Activated effector memory CD4-positive, alpha-beta T cell treated with Interleukin-2 at 50 U/mL for 16 hours (primary cell): ENCODE measurements around the gene C17orf50.

ENCODE experiments used
- DNase-seq: peaks from one replicate; pipeline ENCODE4 v3.0.0-alpha.2; 2020

Gene C17orf50

DNA sequence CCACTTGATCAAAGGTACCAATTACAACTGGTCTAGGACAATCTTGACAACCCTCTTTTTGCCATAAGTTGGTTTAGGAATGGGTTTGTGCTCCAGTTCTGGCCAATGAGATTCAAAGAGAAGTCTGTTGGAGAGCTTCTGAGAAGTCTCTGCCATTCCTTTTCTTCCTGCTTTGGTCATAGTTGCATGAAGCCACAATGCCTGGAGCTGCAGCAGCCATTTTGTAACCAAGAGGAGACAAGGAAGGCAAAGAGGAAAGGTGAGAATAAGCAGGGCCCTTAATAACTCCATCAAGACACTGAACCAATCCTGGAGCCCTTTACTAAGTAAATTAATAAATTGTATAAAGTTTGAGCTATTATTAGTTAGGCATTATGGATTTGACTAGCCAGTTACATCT, 3.4 kb upstream of the C17orf50 start:
- no peak for DNase-seq

DNA sequence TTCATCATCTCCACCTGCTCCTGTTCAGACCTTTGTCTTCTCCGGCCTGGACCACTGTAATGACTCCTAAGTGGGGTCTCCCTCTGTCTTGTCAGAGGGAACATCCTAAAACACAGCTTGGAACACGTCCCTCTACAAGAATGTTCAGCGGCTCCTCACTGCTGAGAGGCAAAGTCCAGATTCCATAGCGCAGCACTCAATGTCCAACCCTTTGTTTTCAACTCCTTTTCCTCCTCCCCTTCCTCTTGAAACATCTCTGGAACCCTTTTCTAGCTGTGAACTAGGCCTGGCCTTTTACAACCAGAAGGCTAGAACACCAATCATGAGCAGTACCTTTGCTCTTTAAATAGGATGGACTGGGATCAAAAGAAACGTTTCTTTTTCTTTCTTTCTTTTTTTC, 914 bp downstream of the C17orf50 start:
- DNase-seq: no peak

DNA sequence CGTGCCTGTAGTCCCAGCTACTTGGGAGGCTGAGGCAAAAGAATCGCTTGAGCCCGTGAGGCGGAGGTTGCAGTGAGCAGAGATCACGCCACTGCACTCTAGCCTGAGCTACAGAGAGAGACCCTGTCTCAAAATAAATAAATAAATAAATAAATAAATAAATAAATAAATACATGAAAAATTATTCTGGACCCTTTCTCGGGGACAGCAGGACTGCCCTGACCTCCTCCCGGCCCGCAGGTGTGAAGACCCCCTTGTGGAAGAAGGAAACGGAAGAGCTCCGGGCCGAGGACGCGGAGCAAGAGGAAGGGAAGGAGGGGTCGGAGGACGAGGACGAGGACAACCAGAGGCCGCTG, 3.1 kb downstream of the C17orf50 start:
- no peak for DNase-seq

DNA sequence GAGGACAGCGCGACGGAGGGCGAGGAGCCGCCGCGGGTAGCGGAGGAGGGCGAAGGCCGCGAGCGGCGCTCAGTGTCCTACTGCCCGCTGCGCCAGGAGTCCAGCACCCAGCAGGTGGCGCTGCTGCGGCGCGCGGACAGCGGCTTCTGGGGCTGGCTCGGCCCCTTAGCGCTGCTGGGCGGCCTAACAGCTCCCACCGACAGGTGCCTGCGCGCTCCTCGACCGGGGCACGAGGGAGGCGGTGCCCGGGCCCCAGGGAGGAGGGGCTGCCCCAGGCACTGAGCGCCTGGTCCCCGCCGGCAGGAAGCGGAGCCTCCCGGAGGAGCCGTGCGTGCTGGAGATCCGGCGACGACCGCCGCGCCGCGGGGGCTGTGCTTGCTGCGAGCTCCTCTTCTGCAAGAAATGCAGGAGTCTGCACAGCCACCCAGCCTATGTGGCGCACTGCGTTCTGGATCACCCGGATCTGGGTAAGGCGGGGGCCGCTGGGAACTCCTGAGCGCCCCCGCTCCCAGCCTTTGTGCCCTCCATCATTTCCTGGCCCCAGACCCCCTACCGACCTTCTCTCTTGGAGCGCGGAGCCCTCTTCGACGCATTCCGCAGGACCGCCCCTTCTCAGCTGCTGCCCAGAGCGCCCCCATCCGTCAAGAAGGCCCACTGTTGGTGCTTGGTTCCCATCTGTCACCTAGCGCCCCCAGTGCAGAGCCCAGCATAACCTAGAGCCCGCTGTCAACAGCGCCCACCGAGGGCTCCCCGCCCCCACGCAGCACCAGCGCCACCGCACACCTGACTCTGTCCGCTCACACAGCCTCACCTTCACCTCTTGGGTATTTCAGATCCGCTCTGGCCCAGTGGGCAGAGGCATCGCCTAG, 3.7 kb downstream of the C17orf50 start:
- DNase-seq: peak; percentile 79

DNA sequence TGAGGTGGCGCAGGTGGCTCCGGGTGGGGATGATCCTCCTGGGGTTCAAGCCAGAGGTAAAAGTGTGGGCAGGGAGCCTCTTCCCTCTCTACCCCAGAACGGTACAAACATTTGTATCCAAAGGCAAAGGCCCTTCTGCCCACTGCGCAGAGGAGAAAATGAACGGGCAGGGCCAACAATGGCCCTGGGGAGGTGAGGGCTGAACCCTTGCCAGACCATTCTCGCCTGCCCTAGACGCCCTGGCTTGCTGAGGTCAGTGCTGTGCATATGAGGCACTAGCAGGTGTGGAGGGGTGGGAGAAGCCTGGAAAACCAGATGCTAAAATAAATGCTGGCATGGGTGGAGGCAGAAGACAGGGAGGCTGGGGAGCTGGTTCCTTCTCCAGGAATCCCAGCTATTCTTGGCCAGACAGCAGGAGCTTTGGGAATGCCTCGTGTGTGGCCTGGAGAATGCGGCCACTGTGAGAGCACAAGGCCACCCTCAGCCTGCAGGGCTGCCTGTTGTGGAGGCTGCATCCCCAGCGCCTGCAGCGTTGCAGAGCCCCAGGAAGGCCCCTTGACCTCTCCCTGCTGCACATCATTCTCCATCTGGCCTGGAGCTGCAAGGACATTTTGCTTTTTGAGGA, 4.5 kb downstream of the C17orf50 start:
- no peak for DNase-seq

DNA sequence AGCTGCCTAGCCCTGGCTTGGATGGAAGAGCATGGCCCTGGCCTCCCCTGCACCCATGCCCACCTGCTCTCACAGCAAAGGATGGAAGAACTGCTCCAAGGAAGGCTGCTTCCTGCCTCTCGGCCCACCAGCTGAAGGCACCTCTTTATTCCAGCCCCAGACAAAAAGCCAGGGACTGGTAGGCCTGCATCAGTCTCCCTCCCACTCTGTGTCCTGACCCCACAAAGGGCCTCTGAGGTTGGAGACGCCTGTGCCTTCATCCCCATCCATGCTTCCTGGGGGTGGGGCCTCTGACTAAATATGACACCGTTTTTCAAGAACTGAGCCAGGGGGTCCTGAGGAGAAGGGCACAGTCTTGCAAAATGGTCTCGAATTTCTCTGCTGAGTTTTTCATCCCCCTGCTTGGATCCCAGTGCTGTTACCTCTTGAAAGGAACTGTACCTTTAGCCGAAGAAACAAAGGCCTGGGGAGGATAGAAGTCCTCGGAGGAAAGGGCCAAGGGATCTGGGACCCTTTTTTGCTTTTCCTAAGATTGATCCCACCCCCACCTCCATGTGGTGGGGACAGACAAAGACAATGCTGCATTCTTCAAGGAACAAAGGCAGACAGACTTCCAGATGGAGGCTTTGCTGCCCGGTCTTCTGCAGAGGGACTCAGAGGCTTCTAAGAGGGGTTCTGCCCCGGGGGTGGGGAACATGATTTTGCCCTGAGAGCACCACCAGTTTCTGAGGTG, 5.2 kb downstream of the C17orf50 start:
- no peak for DNase-seq

DNA sequence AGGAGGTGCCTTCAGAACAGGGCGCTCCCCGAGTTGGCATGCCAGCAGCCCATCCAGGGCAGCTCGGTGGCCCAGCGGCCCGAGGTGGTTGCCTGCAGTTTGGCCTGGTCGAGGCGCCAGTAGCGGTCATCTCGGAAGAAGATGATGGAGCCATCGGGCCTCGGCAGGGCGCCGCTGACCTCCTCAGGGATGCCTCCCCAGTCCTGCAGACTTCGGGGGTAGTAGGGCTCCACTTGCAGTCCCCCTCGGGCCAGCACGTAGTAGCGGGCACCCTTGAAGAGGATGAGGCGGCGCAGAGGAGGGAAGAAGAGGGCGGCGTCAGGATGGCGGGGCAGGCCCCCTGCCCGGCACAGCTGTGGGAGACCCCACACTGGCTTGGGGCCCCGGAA, 5.8 kb downstream of the C17orf50 start:
- DNase-seq: no peak

DNA sequence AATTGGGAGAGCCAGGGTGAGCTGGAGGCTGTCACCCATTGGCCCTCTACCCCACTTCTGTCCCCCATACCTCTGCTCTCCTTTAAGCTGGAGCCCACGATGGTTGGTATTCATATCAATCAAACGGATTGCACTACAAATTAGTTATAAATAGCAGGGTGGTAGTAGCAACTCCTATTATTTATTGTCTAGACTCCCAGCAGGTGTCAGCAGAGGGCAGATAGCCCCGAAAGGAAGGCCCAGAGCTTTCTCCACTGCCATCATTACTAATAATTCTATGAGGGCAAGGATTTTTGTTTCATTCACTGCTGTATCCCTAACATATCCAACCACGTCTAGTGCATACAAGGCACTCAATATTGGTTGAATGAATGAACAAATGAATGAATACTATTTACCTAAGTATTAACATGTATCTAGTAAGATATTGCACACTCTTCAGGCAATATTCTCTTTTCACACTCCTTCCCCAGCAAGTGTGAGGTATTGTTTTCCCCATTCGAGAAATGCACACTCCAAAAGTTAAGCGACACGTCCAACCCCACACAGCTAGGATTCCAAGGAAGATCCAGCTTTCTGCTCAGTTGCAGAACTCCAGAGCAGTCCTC, 6.3 kb downstream of the C17orf50 start:
- no peak for DNase-seq

DNA sequence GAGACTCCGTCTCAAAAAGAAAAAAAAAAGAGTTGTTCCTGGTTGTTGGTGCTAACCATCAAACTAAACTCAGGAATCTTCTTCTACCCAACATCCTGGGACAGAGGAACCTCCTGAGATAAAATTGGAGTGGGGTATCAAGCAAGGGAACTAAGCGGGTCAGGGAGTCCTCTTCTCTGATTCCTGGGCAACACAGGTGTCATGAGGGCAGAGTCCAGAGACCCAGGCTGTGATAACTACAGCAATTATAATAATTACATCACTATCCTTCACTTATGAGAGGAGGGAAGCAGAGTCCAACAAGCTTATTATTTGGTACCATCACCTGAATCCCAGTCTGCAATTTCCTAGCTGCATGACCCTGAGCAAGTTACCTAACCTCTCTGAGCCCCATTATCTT, 8.1 kb downstream of the C17orf50 start:
- DNase-seq: no peak

DNA sequence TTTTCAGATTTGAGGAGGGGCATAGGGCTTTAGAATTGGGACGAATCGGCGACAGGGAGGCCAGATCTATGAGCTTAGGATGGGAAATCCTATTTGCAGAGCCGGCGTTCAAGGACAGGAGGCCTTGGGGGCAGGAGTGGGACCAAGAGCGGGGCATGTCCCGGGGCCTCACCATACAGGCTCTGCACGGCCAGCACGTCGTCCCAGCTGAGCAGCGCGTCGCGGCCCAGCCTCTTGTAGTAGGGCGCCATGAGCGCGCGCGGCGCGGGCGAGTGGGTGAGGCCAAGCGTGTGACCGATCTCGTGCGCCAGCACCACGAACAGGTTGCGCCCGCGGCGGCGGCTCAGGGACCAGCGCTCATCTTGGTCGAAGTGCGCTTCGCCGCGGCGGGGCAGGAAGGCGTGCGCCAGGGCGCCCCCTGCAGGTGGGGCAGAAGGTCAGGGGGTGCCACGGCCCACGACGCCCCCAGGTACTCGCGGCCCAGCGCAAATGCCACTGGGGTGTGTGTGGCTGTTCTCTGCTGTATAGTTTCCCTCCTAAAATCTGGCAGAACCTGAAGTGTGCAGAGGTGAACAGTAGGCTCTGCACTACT, 9.3 kb downstream of the C17orf50 start:
- DNase-seq: no peak

DNA sequence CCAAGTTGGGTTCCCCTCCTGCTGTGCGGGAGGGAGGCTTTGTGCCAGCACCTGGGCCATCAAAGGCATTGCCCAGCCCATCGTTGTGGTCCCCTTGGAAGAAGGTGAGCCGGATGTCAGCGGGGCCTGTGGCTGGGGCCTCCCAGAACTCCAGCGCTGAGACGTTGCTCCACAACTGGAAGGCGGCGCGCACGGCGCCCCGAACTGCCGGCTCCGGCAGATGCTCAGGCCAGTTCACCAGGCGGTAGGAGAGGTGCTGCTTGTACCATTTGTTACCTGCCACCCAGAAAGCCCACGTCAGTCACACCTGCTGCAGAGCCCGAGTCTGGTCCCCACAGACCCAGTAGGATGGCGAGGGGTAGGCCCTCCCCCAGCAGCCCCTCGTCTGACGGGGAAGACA, 12.4 kb downstream of the C17orf50 start:
- DNase-seq: no peak

DNA sequence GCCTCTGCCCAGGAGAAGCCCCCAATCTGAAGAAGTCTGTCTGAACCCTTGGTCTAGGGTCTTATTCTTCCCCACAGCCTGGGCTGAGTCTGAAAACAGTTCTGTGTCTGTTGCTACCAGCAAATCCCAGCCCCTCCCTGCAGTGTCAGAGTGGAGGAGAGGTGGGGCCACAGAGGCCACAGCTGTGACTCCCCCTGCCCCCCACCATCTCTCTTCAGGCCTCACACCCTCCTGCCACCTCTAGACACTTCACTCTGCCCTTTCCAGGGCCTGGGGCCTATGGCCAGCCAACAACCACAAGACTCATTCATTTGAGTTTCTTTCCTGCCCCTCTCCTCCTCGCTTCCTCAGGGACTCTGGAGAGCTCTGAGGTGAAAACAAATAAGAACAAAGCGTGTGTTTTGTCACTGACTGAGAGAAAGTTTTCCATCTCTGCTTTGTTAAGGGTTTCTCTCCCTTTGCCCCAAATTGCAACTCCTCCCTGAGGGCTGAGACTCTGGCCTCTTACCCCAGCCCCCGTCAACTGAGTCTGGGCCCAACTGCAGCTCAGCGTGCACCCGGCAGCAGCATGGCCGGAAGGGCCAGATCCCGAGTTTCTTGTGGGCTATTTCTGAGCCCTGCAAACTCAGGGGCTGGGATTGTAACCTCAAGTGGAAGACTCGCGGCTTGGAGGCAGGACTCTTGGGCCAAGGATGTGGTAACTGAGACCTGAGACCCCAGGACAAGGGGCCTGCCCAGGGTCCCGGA, 13.2 kb downstream of the C17orf50 start:
- no peak for DNase-seq

DNA sequence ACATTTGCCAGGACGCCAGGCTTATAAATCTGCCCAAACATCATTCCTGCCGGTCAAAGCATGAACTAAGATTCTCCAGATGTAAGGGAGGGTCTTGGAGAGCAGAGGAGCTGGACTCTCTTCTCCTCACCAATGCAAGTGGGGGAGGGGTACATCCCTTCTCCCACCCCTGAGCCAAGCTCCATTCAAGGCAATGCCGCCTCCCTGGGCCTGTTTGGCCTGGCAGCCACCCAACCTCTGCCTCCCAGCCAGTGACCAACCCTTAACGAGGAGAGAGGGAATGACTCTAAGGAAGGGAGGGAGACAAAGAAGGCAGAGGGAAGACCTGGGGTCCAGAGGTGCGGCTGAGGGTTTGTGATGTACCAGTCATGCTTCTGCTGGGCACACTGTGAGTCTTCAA, 13.8 kb downstream of the C17orf50 start:
- no peak for DNase-seq

DNA sequence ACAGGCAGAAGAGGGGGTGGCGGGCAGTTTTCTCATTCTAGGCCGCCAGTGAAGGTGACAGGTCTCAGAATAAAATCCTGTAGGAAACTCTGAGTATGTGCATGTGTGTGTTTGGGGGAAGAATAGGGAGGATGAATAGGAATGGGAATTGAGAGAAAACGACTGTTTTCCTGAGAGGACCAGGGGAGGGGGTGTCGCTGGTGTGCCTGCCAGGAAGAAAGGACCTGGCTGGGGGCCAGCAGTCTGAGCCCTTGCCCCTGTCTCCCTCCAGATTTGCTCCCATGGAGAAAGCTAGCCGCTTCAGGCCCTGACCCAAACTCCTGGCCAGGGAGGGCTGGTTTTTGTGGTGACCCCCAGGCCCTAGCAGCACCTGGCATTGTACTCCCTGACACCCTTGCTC, 14.4 kb downstream of the C17orf50 start:
- no peak for DNase-seq

DNA sequence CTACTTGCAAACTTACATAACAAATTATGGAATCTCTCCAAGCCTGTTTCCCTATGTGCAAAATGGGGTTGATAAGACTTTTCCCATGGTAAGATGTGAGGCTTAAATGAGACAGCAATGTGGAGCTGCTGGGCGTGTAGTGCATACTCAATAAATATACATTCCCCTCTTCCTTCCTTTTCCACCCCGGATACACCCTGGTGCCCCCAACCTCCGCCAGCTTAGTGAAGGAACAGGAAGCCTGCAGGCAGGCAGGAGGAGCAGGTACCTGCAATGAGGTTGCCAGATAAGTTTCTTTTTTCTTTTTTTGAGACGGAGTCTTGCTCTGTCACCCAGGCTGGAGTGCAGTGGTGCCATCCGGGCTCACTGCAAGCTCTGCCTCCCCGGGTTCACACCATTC, 14.9 kb downstream of the C17orf50 start:
- no peak for DNase-seq

DNA sequence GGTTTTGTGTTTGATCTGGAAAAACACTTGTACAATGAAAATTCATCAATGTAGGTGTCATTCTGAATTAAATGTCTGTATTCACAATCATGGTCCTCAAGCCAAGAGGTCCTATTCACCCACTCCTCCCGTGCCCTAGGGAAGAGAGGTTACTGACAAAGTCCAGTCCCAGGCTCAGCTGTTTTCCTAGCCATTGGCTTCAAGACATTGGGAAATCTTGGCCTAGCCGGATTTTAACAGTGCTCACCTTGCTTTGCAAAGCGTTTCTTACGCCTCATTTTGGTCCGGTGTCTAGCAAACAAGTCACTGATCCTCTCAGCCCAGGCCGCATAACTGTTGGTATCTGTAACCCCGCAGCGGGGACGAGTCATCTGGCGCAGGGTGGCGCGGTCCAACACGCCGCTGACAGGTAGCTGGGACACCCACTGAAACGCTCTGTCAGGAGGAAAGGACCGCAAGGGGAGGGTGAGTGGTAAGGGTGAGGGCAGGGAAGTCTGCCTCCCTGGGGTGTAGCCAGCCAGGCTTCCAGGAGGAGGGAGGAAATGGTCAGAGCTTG, 18.0 kb downstream of the C17orf50 start:
- no peak for DNase-seq

DNA sequence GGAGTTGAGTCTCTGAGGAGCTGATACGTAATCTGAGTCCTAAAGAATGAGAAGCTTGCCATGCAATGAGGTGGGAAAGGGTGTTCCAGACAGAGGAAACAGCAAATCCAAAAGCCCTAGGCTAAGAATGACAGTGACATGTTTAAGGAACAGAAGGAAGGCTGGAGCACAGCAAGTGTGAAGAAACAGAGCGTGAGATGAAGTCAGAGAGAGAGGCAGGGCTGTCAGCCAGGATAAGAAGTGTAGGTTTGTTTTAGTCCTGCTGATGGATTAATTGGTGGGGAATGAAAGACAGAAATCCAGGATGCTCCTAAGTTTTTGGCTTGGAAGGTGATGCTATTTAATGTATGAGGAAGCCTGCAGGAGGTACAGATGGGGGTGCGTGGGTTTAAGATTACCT, 20.3 kb downstream of the C17orf50 start:
- no peak for DNase-seq

DNA sequence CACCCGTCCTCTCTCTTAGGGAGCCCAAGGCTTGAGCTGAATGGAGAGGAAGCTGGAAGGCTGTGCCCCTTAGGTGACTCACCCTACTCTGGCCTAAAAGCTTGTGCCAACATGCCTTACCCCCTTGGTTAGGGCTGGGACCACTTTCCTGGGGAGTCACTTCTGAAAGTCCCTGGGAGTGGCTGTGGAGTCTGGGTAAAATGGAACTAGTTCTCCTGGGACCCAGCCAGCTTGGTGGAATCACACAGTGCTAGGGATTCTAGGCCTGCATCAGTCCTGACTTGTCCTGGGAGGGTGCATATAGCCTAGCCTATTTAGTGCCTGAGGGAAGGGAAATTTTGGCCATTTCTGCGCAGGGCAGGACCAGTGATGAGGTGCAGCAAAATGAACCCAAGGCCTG, 24.2 kb downstream of the C17orf50 start:
- DNase-seq: no peak

DNA sequence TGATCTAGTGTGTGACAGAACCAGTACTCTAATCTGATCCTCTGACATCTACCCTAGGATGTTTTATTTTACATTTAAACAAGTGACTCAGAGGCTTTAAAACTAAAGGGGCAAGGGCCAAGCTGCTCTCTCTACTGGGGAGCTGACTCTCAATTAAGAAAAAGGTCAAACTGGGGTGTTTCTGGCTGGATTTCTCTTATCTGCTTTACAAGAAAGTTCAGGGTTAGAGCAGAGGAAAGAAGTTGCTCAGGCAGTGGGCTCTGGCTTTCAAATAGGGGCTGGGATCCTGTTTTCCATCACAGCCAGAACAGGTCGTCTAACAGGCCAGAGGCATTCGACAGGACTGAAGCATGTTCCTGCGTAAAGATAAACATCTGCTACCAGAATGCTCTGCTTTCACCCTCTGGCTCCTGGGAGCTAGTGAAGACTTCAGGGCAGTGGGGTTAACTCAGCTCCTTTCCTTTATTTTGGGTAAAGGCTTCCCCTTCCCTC, 26.3 kb downstream of the C17orf50 start:
- no peak for DNase-seq

DNA sequence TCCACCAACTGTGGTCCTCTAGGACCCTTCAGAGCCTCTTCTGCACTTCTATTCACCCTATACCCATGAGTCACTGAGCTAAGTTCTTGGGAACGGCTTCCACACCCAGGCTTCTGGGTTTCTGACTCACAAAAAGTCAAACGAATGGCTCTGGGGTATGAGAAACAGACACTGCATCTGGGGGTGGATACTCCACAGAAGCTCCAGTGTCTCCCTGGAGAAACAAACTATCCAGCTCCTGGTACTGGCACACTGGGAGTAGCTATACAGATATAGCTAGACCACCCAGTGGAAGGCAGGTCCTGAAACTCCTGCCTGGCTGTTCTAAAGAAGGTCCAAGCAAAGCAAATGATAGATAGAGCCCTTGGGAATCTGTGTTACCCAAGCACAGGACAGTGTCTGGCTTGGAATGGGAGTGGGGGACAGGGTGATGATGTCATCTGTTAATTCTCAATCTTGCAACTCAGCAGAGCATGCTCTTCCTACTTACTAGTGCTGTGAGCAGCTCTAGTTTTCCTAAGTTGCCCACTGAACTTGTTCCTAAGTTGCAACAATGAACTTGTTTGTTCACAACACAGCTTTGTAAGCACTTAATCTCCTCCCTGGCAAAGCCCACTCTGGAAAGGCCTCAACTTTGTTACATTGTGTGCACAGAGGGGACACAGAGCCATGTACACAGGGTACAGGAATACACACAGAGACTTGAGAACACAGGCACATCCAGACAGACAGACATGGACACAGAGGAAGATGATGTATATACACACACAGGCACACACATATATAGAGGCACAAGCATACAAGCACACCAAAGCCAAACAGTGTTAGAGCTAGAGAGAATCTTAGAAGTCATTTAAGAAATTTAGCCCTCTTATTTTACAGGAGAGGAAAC, 28.0 kb downstream of the C17orf50 start:
- DNase-seq: no peak

DNA sequence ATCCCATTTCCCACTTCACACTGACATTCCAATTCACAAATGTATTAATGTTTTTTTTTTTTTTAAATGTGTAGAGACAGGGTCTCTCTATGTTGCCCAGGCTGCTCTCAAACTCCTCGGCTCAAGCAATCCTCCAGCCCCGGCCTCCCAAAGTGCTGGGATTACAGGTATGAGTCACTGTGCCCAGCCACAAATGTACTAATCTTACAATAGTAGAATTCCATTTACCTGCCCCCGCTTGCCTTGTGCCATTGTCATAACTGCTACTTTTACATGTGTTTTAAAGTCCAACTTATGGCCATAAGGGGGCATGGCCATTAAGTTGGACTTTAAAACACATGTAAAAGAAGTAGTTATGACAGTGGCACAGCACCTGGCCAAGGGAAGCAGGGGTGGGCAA, 30.2 kb downstream of the C17orf50 start:
- no peak for DNase-seq
